Epithelial cell of proximal tubule (primary cell): ENCODE measurements around the gene SNX24. TPM values are rescaled to one million over a fixed set of nuclear protein-coding genes. Genes with fewer than 3 reads are reported as not detected.

ENCODE experiments used
- DNase-seq: peaks from one replicate; pipeline ENCODE4 v3.0.0-alpha.2; 2011; ENCODE audit warnings: low read depth
- H3K4me3 ChIP-seq: 2 replicates; pipeline ENCODE4 v1.5.1; 2011; ENCODE audit warnings: low read depth, mild to moderate bottlenecking, low read length
- CTCF ChIP-seq: conservative IDR thresholded peaks from 2 replicates; pipeline ENCODE4 v1.5.1; 2012; ENCODE audit warnings: low read depth, mild to moderate bottlenecking, low read length
- total RNA-seq: library from RNA; depleted of rRNA; stranded (reverse); fragments of >200 nt; gene quantifications from 2 replicates; pipeline ENCODE4 v1.2.3, GENCODE V29; 2015

SNX24 gene
- total RNA-seq, 1 donor from 2014 or later = 30.7 TPM

DNA sequence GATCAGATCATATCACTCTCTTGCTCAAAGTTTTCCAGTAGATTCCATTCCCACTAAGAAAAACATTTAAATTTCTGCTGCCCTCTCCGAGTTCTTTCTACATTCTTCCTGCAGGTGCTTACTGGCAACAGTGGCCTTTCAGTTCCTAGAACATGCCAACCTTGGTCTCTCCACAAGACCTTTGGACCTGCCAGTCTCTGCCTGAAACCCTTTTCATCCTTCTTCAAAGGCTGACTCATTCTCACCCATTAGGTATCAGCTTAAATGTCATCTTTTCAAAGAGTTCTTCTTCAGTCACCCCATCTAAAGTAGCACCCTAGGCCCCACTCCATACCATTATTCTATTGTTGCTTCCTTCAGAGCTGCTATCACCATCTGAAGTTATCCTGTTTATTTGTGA, 169.3 kb downstream of the SNX24 start:
- DNase-seq = no peak
- no peak overlapping the region for H3K4me3 ChIP-seq
- no peak for TF ChIP-seq CTCF

- DNase-seq = no peak
- no peak for TF ChIP-seq CTCF
- H3K4me3 ChIP-seq = no peak overlapping the region
These were observed 182.8 kb downstream of the SNX24 start for GRCh38 chr5:123028222-123028621.

GRCh38 chr5:123033157-123033671, 187.8 kb downstream of the SNX24 start:
- TF ChIP-seq CTCF = no peak
- H3K4me3 ChIP-seq = no peak overlapping the region
- no peak for DNase-seq

- peak overlapping the region; percentile 78 for H3K4me3 ChIP-seq
- no peak for TF ChIP-seq CTCF
- DNase-seq = no peak
These were observed 190.0 kb downstream of the SNX24 start for GRCh38 chr5:123035360-123035917.

GRCh38 chr5:123035918-123036390, 190.5 kb downstream of the SNX24 start:
- TF ChIP-seq CTCF = no peak
- no peak for DNase-seq

GRCh38 chr5:123036391-123037103, 191.1 kb downstream of the SNX24 start, which contains the start of gene PPIC:
TSS of gene PPIC (minus strand) at chr5:123036725. CDS start at chr5:123036625, 100 bp downstream.
- H3K4me3 ChIP-seq = peak within 1 kb of the TSS; percentile 78
- DNase-seq = no peak
- TF ChIP-seq CTCF = no peak

More at GRCh38 chr5:123035918-123036390, 190.5 kb downstream of the SNX24 start:
- H3K4me3 ChIP-seq = peak overlapping the region; percentile 78

DNA sequence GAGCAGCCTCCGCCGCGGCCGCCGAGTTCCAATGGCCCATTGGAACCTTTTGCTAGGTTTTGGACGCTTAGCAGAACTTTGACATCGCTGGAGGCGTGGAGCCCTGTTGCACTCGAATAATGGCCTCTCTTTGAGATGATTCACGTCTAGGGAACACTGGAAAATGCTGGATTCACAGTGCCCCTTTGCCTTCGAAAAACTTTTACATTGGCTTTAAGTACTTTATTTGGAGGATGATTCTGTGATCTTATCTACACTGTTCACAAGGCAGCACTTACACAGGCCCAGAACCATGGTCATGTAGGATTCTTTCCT, 191.6 kb downstream of the SNX24 start:
- DNase-seq = no peak
- H3K4me3 ChIP-seq = peak overlapping the region; percentile 78
- TF ChIP-seq CTCF = no peak
